ENCODE data around the gene KCNH4.
A peak's percentile ranks its signal among the peaks of the same experiment; 100 is the strongest.

The KCNH4 gene

GRCh38 chr17:42116705-42117396, 64.1 kb downstream of the KCNH4 start:
- peak; percentile 61 for DNase-seq

- no peak for DNase-seq
These were observed 66.8 kb downstream of the KCNH4 start for GRCh38 chr17:42114118-42114517.

- no peak for DNase-seq
These were observed 67.5 kb downstream of the KCNH4 start for GRCh38 chr17:42113293-42114069.

GRCh38 chr17:42112552-42113176, 68.3 kb downstream of the KCNH4 start, which contains the start of gene DHX58:
TSS of gene DHX58 (minus strand) at chr17:42112714. CDS start at chr17:42111892, 822 bp downstream.
- DNase-seq: no peak

GRCh38 chr17:42111871-42112551, 68.9 kb downstream of the KCNH4 start:
- no peak for DNase-seq

DNA sequence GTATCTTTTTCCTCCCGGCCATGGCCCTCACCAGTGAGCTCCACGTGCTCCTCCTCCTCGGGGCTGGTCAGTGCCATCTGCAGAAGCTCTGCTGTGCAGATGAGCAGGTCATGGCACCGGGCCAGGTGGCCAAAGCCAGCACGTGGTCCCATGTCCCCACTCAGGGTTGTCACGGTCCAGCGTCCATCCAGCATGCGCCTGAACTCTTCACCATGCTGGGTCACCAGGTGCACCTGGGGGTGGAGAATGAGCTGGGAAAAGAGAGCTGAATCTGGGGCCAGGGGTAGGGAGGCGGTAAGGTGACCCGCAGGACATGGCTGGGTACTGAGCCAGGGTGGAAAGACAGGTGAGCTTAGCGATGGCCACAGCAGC, 69.7 kb downstream of the KCNH4 start:
- DNase-seq: no peak

DNA sequence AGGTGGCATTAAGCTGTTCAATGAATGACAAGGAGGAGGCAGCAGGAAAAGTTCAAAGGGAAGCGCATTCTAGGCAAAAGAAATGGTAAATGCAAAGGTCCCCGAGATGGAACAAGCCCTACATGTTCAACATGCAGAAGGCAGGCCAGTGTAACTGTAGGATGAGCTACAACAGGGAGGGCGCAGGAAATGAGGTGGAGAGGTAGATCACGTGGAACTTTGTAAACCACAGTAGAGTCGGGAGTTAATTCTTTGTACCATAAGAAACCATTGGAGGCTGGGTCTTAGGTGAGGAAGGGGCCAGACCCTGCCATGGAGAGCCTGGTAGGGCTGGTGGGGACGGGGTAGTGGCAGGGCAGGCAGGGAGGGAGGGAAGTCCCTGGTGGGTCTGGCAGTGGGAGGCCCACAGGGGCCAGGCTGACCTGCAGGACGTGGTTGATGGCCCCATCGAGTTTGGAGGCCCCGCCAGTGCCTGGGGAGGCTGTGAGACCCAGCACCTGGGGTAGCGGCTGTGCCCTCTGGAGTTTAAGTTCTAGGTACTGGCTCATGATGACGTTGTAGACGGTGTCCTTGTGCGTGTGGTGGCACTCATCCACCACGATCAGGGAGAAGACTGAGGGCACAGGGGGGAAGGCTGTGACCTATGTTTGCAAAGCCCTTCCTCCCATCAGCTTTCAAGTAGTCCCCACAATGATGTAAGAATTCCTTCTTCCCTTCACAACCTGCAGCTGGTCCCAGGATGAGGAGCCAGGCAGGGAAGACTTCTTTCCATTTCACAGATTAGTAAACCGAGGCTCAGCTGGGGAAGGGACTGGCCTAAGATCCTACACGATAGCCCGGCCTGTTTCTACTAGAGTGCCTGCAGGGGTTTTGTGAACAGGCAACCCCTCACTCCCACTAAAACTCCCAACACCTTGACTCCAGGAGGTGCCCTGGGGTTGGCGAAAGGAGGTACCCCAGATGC, 70.4 kb downstream of the KCNH4 start:
- no peak for DNase-seq

- no peak for DNase-seq
These were observed 71.9 kb downstream of the KCNH4 start for GRCh38 chr17:42109086-42109485.

DNA sequence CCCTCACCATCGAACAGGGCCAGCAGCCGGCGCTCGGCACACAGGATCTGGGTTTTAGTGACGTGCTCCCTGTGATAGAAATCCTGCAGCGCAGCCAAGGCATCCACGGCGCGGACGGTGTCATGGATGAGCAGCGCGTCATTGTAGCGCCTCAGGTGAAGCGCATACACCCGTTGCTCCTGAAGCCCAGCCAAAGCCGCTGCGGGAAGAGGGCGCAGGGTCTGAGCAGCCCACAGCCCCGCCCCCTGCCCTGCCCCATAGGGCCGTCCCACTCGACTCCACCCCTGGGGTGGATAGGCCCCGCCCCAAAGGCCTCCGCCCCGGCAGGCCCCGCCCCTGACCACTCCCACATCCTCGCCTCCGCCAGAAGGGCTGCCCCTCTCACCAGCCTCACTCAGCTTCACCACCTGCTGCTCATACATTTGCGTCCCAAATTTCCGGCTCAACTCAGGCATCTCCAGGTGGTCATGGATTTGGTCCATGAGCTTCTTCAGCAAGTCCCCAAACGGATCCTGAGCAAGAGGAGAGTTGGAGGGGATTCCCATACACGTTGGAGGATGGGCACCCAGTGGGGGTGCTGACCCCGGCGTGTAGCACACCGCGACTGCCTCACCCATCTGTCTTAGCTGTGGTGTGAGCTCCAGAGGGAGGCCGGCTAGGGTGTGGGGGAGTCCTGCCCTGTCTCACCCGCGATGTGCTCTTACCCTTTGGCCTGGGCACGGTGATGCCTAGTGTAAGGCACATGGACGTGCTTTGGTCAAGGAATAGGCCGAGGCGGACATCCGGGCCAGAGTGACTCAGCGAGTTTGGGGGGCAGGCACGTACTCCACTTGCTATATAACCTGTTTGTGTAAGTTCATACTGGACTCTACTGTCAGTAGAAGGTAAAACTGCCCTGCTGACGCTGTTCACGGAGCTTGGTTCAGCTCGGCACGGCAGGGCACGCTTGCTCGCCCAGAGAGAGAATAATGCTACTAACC, 73.1 kb downstream of the KCNH4 start:
- DNase-seq: peak; percentile 71

- no peak for DNase-seq
These were observed 73.8 kb downstream of the KCNH4 start for GRCh38 chr17:42107124-42107523.
